Activated naive CD4-positive, alpha-beta T cell treated with anti-CD3 and anti-CD28 coated beads, Interleukin-2, amount 50 U/mL, for 24 hours (primary cell): ENCODE results near the gene IDI2.
"Not testable (repeated sequence)": the region's sequence is repeated elsewhere in the genome, so short reads cannot be mapped to it uniquely, and the experiment has no call there.

Source experiments
- H3K27ac Mint-ChIP-seq: one replicate; pipeline ENCODE4 v1.8.0; 2021; ENCODE audit warnings: mild to moderate bottlenecking, mixed read lengths
- H3K27me3 Mint-ChIP-seq: one replicate; pipeline ENCODE4 v1.8.0; 2021; ENCODE audit warnings: mixed read lengths
- H3K36me3 Mint-ChIP-seq: one replicate; pipeline ENCODE4 v1.8.0; 2021; ENCODE audit warnings: mixed read lengths
- H3K4me1 Mint-ChIP-seq: one replicate; pipeline ENCODE4 v1.8.0; 2021; ENCODE audit warnings: mixed read lengths
- H3K4me3 Mint-ChIP-seq: one replicate; pipeline ENCODE4 v1.8.0; 2021; ENCODE audit warnings: mild to moderate bottlenecking, mixed read lengths
- H3K9me3 Mint-ChIP-seq: one replicate; pipeline ENCODE4 v1.8.0; 2021; ENCODE audit warnings: mixed read lengths

IDI2 gene

GRCh38 chr10:1050554-1050953 lies 24.9 kb upstream of the IDI2 start:
- Mint-ChIP-seq H3K4me1 (peaks cover 69% of the 10 kb centered on the region), H3K27me3 (no peaks in the 10 kb centered on the region), H3K27ac (no peak overlapping the region), H3K9me3 (no peaks in the 10 kb centered on the region), H3K36me3 (no peaks in the 10 kb centered on the region), H3K4me3 (peak overlapping the region; percentile 97)

DNA sequence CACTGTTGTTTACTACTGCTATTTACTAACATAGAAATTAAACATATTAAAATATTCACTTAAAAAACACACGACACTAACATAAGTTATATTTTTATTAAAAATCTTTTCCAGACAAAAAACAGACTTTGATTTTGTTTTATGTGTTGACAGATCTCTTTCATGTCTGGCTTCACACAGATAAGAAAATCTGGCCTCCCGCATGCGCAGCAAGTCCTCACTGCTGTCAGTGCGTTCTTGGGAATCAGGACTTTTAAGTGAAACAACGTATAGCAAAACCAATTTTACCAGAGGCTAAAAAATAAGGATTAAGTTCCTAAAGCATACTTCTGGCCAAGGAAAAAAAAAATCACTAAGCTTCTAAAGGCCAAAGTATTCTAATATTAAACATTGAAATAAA lies 24.5 kb upstream of the IDI2 start:
- H3K27me3 Mint-ChIP-seq, result no peaks in the 10 kb centered on the region
- no peaks in the 10 kb centered on the region for H3K36me3 Mint-ChIP-seq
- peak overlapping the region; percentile 96 for H3K27ac Mint-ChIP-seq
- peaks cover 69% of the 10 kb centered on the region for H3K4me1 Mint-ChIP-seq
- H3K4me3 Mint-ChIP-seq, result peak overlapping the region; percentile 97
- H3K9me3 Mint-ChIP-seq, result no peaks in the 10 kb centered on the region

DNA sequence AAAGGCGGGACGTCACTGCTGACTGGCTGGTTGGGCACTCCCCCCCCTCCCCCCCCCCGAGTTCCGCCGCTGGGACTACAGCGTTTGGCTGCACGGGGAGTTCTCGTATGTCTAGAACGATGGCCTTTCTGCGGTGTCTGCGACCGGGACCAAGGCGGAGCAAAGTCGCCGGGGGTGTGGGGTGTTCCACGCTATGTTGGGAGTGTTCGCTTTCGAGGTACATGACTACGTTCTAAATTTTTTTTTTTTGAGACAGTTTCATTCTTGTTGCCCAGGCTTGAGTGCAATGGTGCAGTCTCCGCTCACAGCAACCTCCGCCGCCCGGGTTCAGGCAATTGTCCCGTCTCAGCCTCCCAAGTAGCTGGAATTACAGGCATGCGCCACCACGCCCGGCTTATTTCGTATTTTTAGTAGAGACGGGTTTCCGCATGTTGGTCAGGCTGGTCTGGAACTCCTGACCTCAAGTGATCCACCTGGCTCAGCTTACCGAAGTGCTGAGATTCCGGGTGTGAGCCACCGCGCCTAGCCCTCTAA lies 23.8 kb upstream of the IDI2 start:
- peak overlapping the region; percentile 96 for H3K27ac Mint-ChIP-seq
- H3K4me3 Mint-ChIP-seq, result peak overlapping the region; percentile 97
- H3K36me3 Mint-ChIP-seq, result no peaks in the 10 kb centered on the region
- H3K27me3 Mint-ChIP-seq, result no peaks in the 10 kb centered on the region
- H3K4me1 Mint-ChIP-seq, result peaks cover 69% of the 10 kb centered on the region
- H3K9me3 Mint-ChIP-seq, result no peaks in the 10 kb centered on the region

DNA sequence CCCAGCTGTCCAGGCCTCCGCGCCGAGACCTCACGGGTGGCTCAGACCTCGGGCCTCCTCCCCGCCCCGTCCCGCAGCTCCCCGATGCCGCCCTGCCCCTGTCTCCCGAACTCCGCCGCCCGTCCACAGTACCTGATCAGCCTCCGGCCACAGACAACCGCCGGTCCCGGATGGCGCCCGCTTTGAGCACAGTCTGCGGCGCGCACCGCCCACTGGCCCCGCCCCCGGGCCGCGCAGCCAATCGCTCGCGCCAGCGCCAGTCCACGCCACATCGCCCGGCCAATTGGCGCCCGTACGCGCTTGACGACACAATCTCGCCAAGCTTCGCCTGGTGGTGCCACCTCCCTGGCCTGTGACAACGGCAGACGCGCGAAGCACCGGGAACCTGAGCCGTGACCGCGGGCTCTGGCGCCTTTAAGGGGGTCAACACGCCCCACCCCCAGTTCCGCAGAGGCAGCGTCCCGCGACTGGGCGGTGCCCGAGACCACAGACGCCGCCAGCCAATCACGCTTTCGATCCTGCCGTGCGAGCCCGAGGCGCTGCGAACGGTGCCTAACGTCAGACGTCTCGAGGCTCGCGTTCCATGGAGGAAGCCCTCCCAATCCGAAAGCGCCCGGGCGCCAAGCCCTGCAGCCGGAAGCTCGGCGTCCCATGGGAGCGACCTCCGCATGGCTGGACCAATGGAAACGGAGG lies 23.2 kb upstream of the IDI2 start, which contains the start of gene IDI1:
IDI1 (minus strand) TSS at position 388 of the 693 bp plus-strand sequence; CDS start at position 272, 116 bp downstream.
- Mint-ChIP-seq H3K4me1 (peaks cover 69% of the 10 kb centered on the region), H3K36me3 (no peaks in the 10 kb centered on the region), H3K27ac (peak within 1 kb of the TSS; percentile 96), H3K4me3 (peak within 1 kb of the TSS; percentile 97), H3K9me3 (no peaks in the 10 kb centered on the region), H3K27me3 (no peaks in the 10 kb centered on the region)

DNA sequence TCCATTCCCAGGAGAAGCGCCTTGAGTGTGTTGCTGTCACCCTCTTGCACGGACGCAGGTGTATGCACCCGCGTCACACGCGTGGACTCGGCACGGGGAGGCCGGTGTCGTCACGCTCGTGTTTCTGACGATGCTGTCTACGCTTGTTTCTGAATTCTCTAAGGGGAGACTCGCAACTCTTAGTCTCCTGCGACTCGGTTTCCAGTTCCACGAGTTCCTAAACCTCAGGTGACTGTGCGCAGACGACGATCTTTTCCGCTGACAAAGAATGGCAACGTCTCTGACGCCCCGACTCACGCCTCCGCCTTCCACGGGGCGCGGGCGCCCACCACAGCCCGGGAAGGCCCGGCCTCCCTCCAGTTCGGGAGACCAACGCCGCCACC lies 22.7 kb upstream of the IDI2 start:
- H3K36me3 Mint-ChIP-seq, result peaks cover 1% of the 10 kb centered on the region
- H3K4me1 Mint-ChIP-seq, result peaks cover 69% of the 10 kb centered on the region
- H3K9me3 Mint-ChIP-seq, result no peaks in the 10 kb centered on the region
- H3K4me3 Mint-ChIP-seq, result peak overlapping the region; percentile 97
- peak overlapping the region; percentile 96 for H3K27ac Mint-ChIP-seq
- no peaks in the 10 kb centered on the region for H3K27me3 Mint-ChIP-seq

GRCh38 chr10:1047937-1048336 lies 22.3 kb upstream of the IDI2 start:
- Mint-ChIP-seq H3K27ac (peak overlapping the region; percentile 96), H3K4me3 (peak overlapping the region; percentile 97), H3K36me3 (peaks cover 2% of the 10 kb centered on the region), H3K9me3 (no peaks in the 10 kb centered on the region), H3K4me1 (peaks cover 69% of the 10 kb centered on the region), H3K27me3 (no peaks in the 10 kb centered on the region)

DNA sequence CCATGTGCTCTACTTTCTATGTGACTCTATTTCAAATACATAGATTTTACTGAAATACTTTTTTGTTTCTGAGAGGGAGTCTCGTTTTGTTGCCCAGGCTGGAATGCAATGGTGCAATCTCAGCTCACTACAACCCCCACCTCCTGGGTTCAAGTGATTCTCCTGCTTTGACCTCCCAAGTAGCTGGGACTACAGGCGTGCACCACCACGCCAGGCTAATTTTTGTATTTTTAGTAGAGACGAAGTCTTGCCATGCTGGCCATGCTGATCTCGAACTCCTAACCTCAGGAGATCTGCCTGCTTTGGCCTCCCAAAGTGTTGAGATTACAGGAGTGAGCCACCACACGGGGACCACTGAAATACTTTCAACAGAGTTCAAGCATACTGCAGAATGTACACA lies 19.8 kb upstream of the IDI2 start:
- no peaks in the 10 kb centered on the region for H3K9me3 Mint-ChIP-seq
- H3K27me3 Mint-ChIP-seq, result no peaks in the 10 kb centered on the region
- peaks cover 44% of the 10 kb centered on the region for H3K4me1 Mint-ChIP-seq
- peak overlapping the region; percentile 95 for H3K27ac Mint-ChIP-seq
- H3K4me3 Mint-ChIP-seq, result peak overlapping the region; percentile 51
- peaks cover 4% of the 10 kb centered on the region for H3K36me3 Mint-ChIP-seq

- H3K36me3 Mint-ChIP-seq, result peaks cover 4% of the 10 kb centered on the region
- peak overlapping the region; percentile 95 for H3K27ac Mint-ChIP-seq
- H3K9me3 Mint-ChIP-seq, result no peaks in the 10 kb centered on the region
- peaks cover 40% of the 10 kb centered on the region for H3K4me1 Mint-ChIP-seq
- H3K4me3 Mint-ChIP-seq, result peak overlapping the region; percentile 80
- no peaks in the 10 kb centered on the region for H3K27me3 Mint-ChIP-seq
Observed at GRCh38 chr10:1044964-1045363, 19.3 kb upstream of the IDI2 start.

- peaks cover 4% of the 10 kb centered on the region for H3K36me3 Mint-ChIP-seq
- peaks cover 40% of the 10 kb centered on the region for H3K4me1 Mint-ChIP-seq
- no peaks in the 10 kb centered on the region for H3K27me3 Mint-ChIP-seq
- peak overlapping the region; percentile 80 for H3K4me3 Mint-ChIP-seq
- peak overlapping the region; percentile 95 for H3K27ac Mint-ChIP-seq
- H3K9me3 Mint-ChIP-seq, result no peaks in the 10 kb centered on the region
Observed at GRCh38 chr10:1044146-1044545, 18.5 kb upstream of the IDI2 start.

- Mint-ChIP-seq H3K4me1 (peaks cover 40% of the 10 kb centered on the region), H3K36me3 (peaks cover 4% of the 10 kb centered on the region), H3K9me3 (no peaks in the 10 kb centered on the region), H3K4me3 (peak overlapping the region; percentile 80), H3K27ac (peak overlapping the region; percentile 71), H3K27me3 (no peaks in the 10 kb centered on the region)
Observed at GRCh38 chr10:1043532-1043995, 17.9 kb upstream of the IDI2 start.

GRCh38 chr10:1041514-1041913 lies 15.9 kb upstream of the IDI2 start:
- Mint-ChIP-seq H3K4me1 (peaks cover 30% of the 10 kb centered on the region), H3K4me3 (no peak overlapping the region), H3K9me3 (no peaks in the 10 kb centered on the region), H3K27ac (no peak overlapping the region), H3K27me3 (no peaks in the 10 kb centered on the region), H3K36me3 (peaks cover 8% of the 10 kb centered on the region)

GRCh38 chr10:1040133-1040532 lies 14.5 kb upstream of the IDI2 start:
- Mint-ChIP-seq H3K36me3 (peaks cover 8% of the 10 kb centered on the region), H3K4me3 (no peak overlapping the region), H3K9me3 (no peaks in the 10 kb centered on the region), H3K27ac (no peak overlapping the region), H3K4me1 (peaks cover 22% of the 10 kb centered on the region), H3K27me3 (no peaks in the 10 kb centered on the region)

- H3K36me3 Mint-ChIP-seq, H3K4me1 Mint-ChIP-seq, H3K27ac Mint-ChIP-seq, H3K9me3 Mint-ChIP-seq, H3K27me3 Mint-ChIP-seq, H3K4me3 Mint-ChIP-seq: not testable (repeated sequence)
Observed at GRCh38 chr10:1038769-1039168, 13.1 kb upstream of the IDI2 start.

DNA sequence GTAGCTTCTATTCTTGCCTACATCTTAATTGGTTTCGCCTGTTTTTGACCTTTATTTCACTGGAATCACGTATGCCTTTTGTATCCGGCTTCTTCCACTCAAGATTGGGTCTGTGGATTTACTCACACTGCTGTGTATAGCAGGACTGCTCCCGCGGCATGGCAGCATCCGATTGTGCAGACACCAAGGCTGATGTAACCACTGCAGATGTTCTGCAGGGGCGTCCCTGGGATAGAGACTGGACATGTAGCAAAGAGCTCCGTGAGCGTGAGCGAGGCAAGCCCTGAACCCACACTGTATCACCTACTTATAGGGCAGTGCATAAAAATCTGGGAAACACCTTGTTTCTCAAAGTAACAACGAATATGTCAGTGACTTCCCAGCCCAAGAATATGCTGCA lies 11.4 kb upstream of the IDI2 start:
- H3K36me3 Mint-ChIP-seq, result peaks cover 6% of the 10 kb centered on the region
- no peak overlapping the region for H3K4me3 Mint-ChIP-seq
- no peaks in the 10 kb centered on the region for H3K27me3 Mint-ChIP-seq
- no peaks in the 10 kb centered on the region for H3K4me1 Mint-ChIP-seq
- H3K27ac Mint-ChIP-seq, result no peak overlapping the region
- H3K9me3 Mint-ChIP-seq, result no peaks in the 10 kb centered on the region

DNA sequence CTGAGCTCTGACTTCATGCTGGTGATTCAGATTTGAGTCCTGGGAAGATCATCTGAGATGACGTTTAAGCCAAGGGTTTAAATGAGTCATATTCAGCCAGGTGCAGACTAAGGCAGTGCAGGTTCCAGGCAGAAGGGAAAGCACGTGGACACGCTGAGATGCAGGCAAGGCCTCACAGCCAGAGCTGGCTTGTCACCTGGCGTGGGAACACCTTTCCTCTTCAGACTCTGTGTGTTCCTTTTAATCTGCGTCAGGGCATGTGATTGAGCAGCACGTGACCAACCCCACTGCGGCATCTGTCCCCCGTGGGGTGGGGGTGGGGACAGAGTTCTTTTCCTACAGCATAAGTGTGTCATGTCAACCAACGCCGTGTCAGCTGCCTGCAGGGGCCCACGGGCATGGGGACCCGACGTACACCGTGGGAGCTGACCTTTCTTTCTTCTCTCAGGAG lies 10.7 kb upstream of the IDI2 start:
- Mint-ChIP-seq H3K27me3 (no peaks in the 10 kb centered on the region), H3K9me3 (no peaks in the 10 kb centered on the region), H3K4me1 (no peaks in the 10 kb centered on the region), H3K27ac (peak overlapping the region; percentile 8), H3K4me3 (no peak overlapping the region), H3K36me3 (peaks cover 5% of the 10 kb centered on the region)

- Mint-ChIP-seq H3K27me3 (no peaks in the 10 kb centered on the region), H3K4me1 (no peaks in the 10 kb centered on the region), H3K9me3 (no peaks in the 10 kb centered on the region), H3K4me3 (no peak overlapping the region), H3K27ac (no peak overlapping the region), H3K36me3 (peaks cover 4% of the 10 kb centered on the region)
Observed at GRCh38 chr10:1035201-1035600, 9.5 kb upstream of the IDI2 start.
